DOHH2 (cell line): ENCODE results near the gene NUDT3.

Source experiments
- H3F3A ChIP-seq: fragments of 200-600 bp; sonication (generic), shearing (Covaris generic); 2 replicates; pipeline ENCODE4 v1.6.0; 2016; ENCODE audit warnings: antibody characterized with exemption, mild to moderate bottlenecking; ENCODE audit not compliant: control insufficient read depth, insufficient read depth
- H3K27ac ChIP-seq: fragments of 200-600 bp; sonication (generic); 2 replicates; pipeline ENCODE4 v1.5.1; 2014; ENCODE audit warnings: low read depth, mild to moderate bottlenecking, low read length, moderate library complexity
- H3K27me3 ChIP-seq: fragments of 200-600 bp; sonication (generic); 2 replicates; pipeline ENCODE4 v1.6.1; 2014; ENCODE audit warnings: mild to moderate bottlenecking, low read length, mixed read lengths; ENCODE audit not compliant: control insufficient read depth
- H3K36me3 ChIP-seq: fragments of 200-600 bp; sonication (generic); 2 replicates; pipeline ENCODE4 v1.6.1; 2014; ENCODE audit warnings: mild to moderate bottlenecking, low read length, moderate library complexity, mixed read lengths; ENCODE audit not compliant: control insufficient read depth
- H3K4me1 ChIP-seq: fragments of 200-600 bp; sonication (generic); 2 replicates; pipeline ENCODE4 v1.6.1; 2014; ENCODE audit warnings: mild to moderate bottlenecking, low read length, mixed read lengths; ENCODE audit not compliant: control insufficient read depth
- H3K4me2 ChIP-seq: fragments of 200-600 bp; sonication (generic); 2 replicates; pipeline ENCODE4 v1.6.0; 2014; ENCODE audit warnings: mild to moderate bottlenecking, low read length, moderate library complexity
- H3K4me3 ChIP-seq: fragments of 200-600 bp; sonication (generic); 2 replicates; pipeline ENCODE4 v1.5.1; 2014; ENCODE audit warnings: mild to moderate bottlenecking, low read length, mixed read lengths
- H3K79me2 ChIP-seq: fragments of 200-600 bp; sonication (generic); 2 replicates; pipeline ENCODE4 v1.6.1; 2014; ENCODE audit warnings: mild to moderate bottlenecking, low read length, mixed read lengths; ENCODE audit not compliant: control insufficient read depth
- H3K9me2 ChIP-seq: fragments of 200-600 bp; sonication (generic); replicated peaks from 2 replicates; pipeline ENCODE4 v1.6.1; 2014; ENCODE audit warnings: mild to moderate bottlenecking, low read length, mixed read lengths; ENCODE audit not compliant: control insufficient read depth
- H3K9me3 ChIP-seq: fragments of 200-600 bp; sonication (generic); 2 replicates; pipeline ENCODE4 v1.6.1; 2014; ENCODE audit warnings: antibody characterized with exemption, low read length, mixed read lengths; ENCODE audit not compliant: control insufficient read depth, insufficient read depth
- H4K20me1 ChIP-seq: fragments of 200-600 bp; sonication (generic); 2 replicates; pipeline ENCODE4 v1.6.0; 2014; ENCODE audit warnings: low read depth, mild to moderate bottlenecking, antibody characterized with exemption, low read length, moderate library complexity; ENCODE audit not compliant: control insufficient read depth, insufficient read depth
- EZH2phosphoT487 ChIP-seq: fragments of 200-600 bp; sonication (generic); IDR thresholded peaks from 2 replicates; pipeline ENCODE4 v1.6.1; 2017; ENCODE audit warnings: borderline replicate concordance, mild to moderate bottlenecking, antibody characterized with exemption, low read length, moderate library complexity, mixed read lengths
- TF ChIP-seq, protein P1 (sequence below): fragments of 200-600 bp; sonication (generic); IDR thresholded peaks from one replicate; pipeline ENCODE4 v1.5.1; 2014; ENCODE audit warnings: antibody characterized with exemption, mild to moderate bottlenecking, low read depth, low read length; ENCODE audit not compliant: poor library complexity, severe bottlenecking

Gene NUDT3

GRCh38 chr6:34424200-34425131, 32.0 kb upstream of the NUDT3 start:
- Histone ChIP-seq H3F3A (peaks cover 39% of the 10 kb centered on the region), H3K4me1 (peaks cover 32% of the 10 kb centered on the region), H3K27me3 (no peaks in the 10 kb centered on the region; the same call in 1 of the 2 replicates), H3K27ac (peak overlapping the region; percentile 69), H4K20me1 (peaks cover 18% of the 10 kb centered on the region; the same call in 1 of the 2 replicates), H3K4me3 (peak overlapping the region; percentile 99), H3K9me3 (no peaks in the 10 kb centered on the region), H3K9me2 (no peaks in the 10 kb centered on the region), H3K4me2 (peak overlapping the region; percentile 93), H3K36me3 (peaks cover 63% of the 10 kb centered on the region), H3K79me2 (peaks cover 52% of the 10 kb centered on the region)
- TF ChIP-seq, protein P1, sequence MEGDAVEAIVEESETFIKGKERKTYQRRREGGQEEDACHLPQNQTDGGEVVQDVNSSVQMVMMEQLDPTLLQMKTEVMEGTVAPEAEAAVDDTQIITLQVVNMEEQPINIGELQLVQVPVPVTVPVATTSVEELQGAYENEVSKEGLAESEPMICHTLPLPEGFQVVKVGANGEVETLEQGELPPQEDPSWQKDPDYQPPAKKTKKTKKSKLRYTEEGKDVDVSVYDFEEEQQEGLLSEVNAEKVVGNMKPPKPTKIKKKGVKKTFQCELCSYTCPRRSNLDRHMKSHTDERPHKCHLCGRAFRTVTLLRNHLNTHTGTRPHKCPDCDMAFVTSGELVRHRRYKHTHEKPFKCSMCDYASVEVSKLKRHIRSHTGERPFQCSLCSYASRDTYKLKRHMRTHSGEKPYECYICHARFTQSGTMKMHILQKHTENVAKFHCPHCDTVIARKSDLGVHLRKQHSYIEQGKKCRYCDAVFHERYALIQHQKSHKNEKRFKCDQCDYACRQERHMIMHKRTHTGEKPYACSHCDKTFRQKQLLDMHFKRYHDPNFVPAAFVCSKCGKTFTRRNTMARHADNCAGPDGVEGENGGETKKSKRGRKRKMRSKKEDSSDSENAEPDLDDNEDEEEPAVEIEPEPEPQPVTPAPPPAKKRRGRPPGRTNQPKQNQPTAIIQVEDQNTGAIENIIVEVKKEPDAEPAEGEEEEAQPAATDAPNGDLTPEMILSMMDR: no peak
- TF ChIP-seq EZH2phosphoT487: no peak

DNA sequence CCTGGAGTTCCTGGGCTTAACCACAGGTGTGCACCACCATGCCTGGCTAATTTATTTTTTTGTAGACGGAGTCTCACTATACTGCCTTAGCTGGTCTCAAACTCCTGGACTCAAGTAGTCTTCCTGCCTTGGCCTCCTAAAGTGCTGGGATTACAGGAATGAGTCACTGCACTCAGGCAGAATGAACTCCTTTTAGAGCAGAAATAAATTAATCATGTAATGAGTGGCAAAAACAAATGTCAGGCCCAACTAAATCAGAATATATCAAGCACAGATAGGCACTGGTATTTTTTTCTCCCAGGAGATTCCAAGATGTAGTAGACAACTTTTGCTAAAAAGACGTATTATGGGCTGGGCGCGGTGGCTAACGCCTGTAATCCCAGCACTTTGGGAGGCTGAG, 30.8 kb upstream of the NUDT3 start:
- Histone ChIP-seq H3K4me1 (peaks cover 32% of the 10 kb centered on the region), H3K27ac (no peak overlapping the region), H3K4me3 (0 out of 2 replicates have a peak overlapping the region, but pooled peaks have one; percentile 99), H3K9me2 (no peaks in the 10 kb centered on the region), H4K20me1 (peaks cover 21% of the 10 kb centered on the region; the same call in 1 of the 2 replicates), H3K4me2 (peak overlapping the region; percentile 93), H3K27me3 (no peaks in the 10 kb centered on the region; the same call in 1 of the 2 replicates), H3K79me2 (peaks cover 52% of the 10 kb centered on the region), H3K36me3 (peaks cover 73% of the 10 kb centered on the region), H3F3A (peaks cover 41% of the 10 kb centered on the region), H3K9me3 (no peaks in the 10 kb centered on the region)
- no peak for TF ChIP-seq EZH2phosphoT487
- TF ChIP-seq, protein P1: no peak

GRCh38 chr6:34418367-34418766, 25.9 kb upstream of the NUDT3 start:
- H3K27me3 ChIP-seq: no peaks in the 10 kb centered on the region
- peaks cover 26% of the 10 kb centered on the region for H3K79me2 ChIP-seq
- peaks cover 19% of the 10 kb centered on the region; the same call in 1 of the 2 replicates for H4K20me1 ChIP-seq
- H3K36me3 ChIP-seq: peaks cover 90% of the 10 kb centered on the region
- peaks cover 72% of the 10 kb centered on the region for H3F3A ChIP-seq
- H3K4me2 ChIP-seq: no peak overlapping the region
- no peak overlapping the region for H3K27ac ChIP-seq
- H3K9me3 ChIP-seq: no peaks in the 10 kb centered on the region
- H3K4me1 ChIP-seq: peaks cover 12% of the 10 kb centered on the region
- H3K9me2 ChIP-seq: no peaks in the 10 kb centered on the region
- H3K4me3 ChIP-seq: no peak overlapping the region
- TF ChIP-seq, protein P1: no peak
- TF ChIP-seq EZH2phosphoT487: no peak
